GM23338 (cell line): ENCODE measurements around the gene TNFRSF12A. TPM values are rescaled to one million over a fixed set of nuclear protein-coding genes. Genes with fewer than 3 reads are reported as not detected.
A peak's percentile ranks its signal among the peaks of the same experiment; 100 is the strongest.

ENCODE experiments used
- ATAC-seq: fragments of 200-7000 bp; cut with Tn5 transposase; 3 replicates; pipeline ENCODE4 v1.9.1; 2020
- DNase-seq: peaks from one replicate; pipeline ENCODE4 v3.0.0-alpha.2; 2015; ENCODE audit warnings: low spot score
- H2AFZ ChIP-seq: fragments of 200-600 bp; sonication (generic); 2 replicates; pipeline ENCODE4 v1.8.0; 2016; ENCODE audit warnings: antibody characterized with exemption, mild to moderate bottlenecking, moderate library complexity
- H3F3A ChIP-seq: fragments of 200-600 bp; sonication (generic); replicated peaks from 2 replicates; pipeline ENCODE4 v1.8.0; 2017; ENCODE audit warnings: antibody characterized with exemption, mixed run types, low read depth
- H3K27ac ChIP-seq: fragments of 200-600 bp; sonication (generic); 2 replicates; pipeline ENCODE4 v1.6.1; 2016; ENCODE audit warnings: low read depth
- H3K27me3 ChIP-seq: fragments of 200-600 bp; sonication (generic); 2 replicates; pipeline ENCODE4 v1.8.0; 2016; ENCODE audit warnings: mild to moderate bottlenecking, mixed run types, moderate library complexity; ENCODE audit not compliant: insufficient read depth
- H3K36me3 ChIP-seq: fragments of 200-600 bp; sonication (generic); 2 replicates; pipeline ENCODE4 v1.8.0; 2016; ENCODE audit warnings: mild to moderate bottlenecking; ENCODE audit not compliant: insufficient read depth
- H3K4me1 ChIP-seq: fragments of 200-600 bp; sonication (generic); 2 replicates; pipeline ENCODE4 v1.8.0; 2016; ENCODE audit warnings: mild to moderate bottlenecking, moderate library complexity; ENCODE audit not compliant: insufficient read depth
- H3K4me2 ChIP-seq: fragments of 200-600 bp; sonication (generic); 2 replicates; pipeline ENCODE4 v1.7.1; 2017; ENCODE audit warnings: mixed run types
- H3K4me3 ChIP-seq: fragments of 200-600 bp; sonication (generic); 2 replicates; pipeline ENCODE4 v1.6.1; 2016; ENCODE audit warnings: mixed run types
- H3K79me2 ChIP-seq: fragments of 200-600 bp; sonication (generic); replicated peaks from 2 replicates; pipeline ENCODE4 v1.8.0; 2017; ENCODE audit warnings: mild to moderate bottlenecking; ENCODE audit not compliant: insufficient read depth
- H3K9me2 ChIP-seq: fragments of 200-600 bp; sonication (generic); 2 replicates; pipeline ENCODE4 v1.8.0; 2017; ENCODE audit not compliant: insufficient read depth
- H4K20me1 ChIP-seq: fragments of 200-600 bp; sonication (generic); replicated peaks from 2 replicates; pipeline ENCODE4 v1.8.0; 2017; ENCODE audit warnings: mild to moderate bottlenecking; ENCODE audit not compliant: insufficient read depth
- H3K27ac Mint-ChIP-seq: 2 replicates; pipeline ENCODE4 v1.8.0; 2020; ENCODE audit warnings: inconsistent platforms, mild to moderate bottlenecking, moderate library complexity, mixed read lengths
- H3K27me3 Mint-ChIP-seq: 3 replicates; pipeline ENCODE4 v1.8.0; 2022; ENCODE audit warnings: low read depth, mild to moderate bottlenecking, moderate library complexity, mixed read lengths, inconsistent platforms; ENCODE audit not compliant: insufficient read depth, poor library complexity
- H3K36me3 Mint-ChIP-seq: 3 replicates; pipeline ENCODE4 v1.8.0; 2021; ENCODE audit warnings: low read depth, mild to moderate bottlenecking, inconsistent platforms, moderate library complexity, mixed read lengths
- H3K4me1 Mint-ChIP-seq: 3 replicates; pipeline ENCODE4 v1.8.0; 2020; ENCODE audit warnings: mild to moderate bottlenecking, inconsistent platforms, mixed read lengths
- H3K4me3 Mint-ChIP-seq: 3 replicates; pipeline ENCODE4 v1.8.0; 2021; ENCODE audit warnings: moderate library complexity, mild to moderate bottlenecking, inconsistent platforms, mixed read lengths
- H3K9me3 Mint-ChIP-seq: 3 replicates; pipeline ENCODE4 v1.8.0; 2020; ENCODE audit warnings: moderate library complexity, mild to moderate bottlenecking, inconsistent platforms, mixed read lengths
- CTCF ChIP-seq, 2 experiments: fragments of 200-600 bp in 1 of 2; sonication (generic) in 1 of 2; conservative IDR thresholded peaks; 2 replicates each; pipeline versions ENCODE4 v1.5.1 to v1.6.1; 2016 to 2017; ENCODE audit warnings: antibody characterized with exemption in 2 of 2, low read depth in 2 of 2, mild to moderate bottlenecking in 2 of 2, moderate library complexity in 1 of 2
- ETS1 ChIP-seq: IDR thresholded peaks from 2 replicates; pipeline ENCODE4 v1.6.1; 2016; ENCODE audit warnings: antibody characterized with exemption
- EZH2 ChIP-seq: fragments of 200-600 bp; sonication (generic); IDR thresholded peaks from one replicate; pipeline ENCODE4 v1.8.0; 2017; ENCODE audit warnings: antibody characterized with exemption, mild to moderate bottlenecking, low read depth; ENCODE audit not compliant: unreplicated experiment
- JUNB ChIP-seq: IDR thresholded peaks from one replicate; pipeline ENCODE4 v1.6.1; 2016; ENCODE audit warnings: antibody characterized with exemption; ENCODE audit not compliant: unreplicated experiment
- NANOG ChIP-seq: IDR thresholded peaks from 2 replicates; pipeline ENCODE4 v1.6.1; 2016; ENCODE audit warnings: antibody characterized with exemption, borderline replicate concordance
- REST ChIP-seq: IDR thresholded peaks from one replicate; pipeline ENCODE4 v1.6.1; 2018; ENCODE audit warnings: antibody characterized with exemption; ENCODE audit not compliant: unreplicated experiment
- ZNF114 ChIP-seq: fragments of 250-450 bp; sonication (Bioruptor Pico); IDR thresholded peaks from 2 replicates; pipeline ENCODE4 v1.5.0; 2020; ENCODE audit warnings: mild to moderate bottlenecking, moderate library complexity
- polyA plus RNA-seq: library from polyadenylated mRNA; unstranded; fragments of >200 nt; fragmentation: Nextera tagmentation; extraction: Ambion mirVana; gene quantifications from 2 replicates; pipeline ENCODE4 v1.2.1, GENCODE V29; 2016
- total RNA-seq: library from RNA; depleted of rRNA; stranded (reverse); fragments of >200 nt; shearing (Covaris generic); gene quantifications from 2 replicates; pipeline ENCODE4 v1.2.3, GENCODE V29; 2014

The TNFRSF12A gene
- total and polyA plus RNA-seq, 2 experiments from 2014 or later = 78.0 to 152 TPM

- peaks cover 23% of the 10 kb centered on the region for H3K79me2 ChIP-seq
- H3K27me3 ChIP-seq = peaks cover 11% of the 10 kb centered on the region
- H3K4me2 ChIP-seq = peak within 1 kb of the TSS; percentile 88
- Mint-ChIP-seq H3K9me3 (peaks cover 7% of the 10 kb centered on the region; the same call in 2 of the 3 replicates), H3K4me3 (peak within 1 kb of the TSS; percentile 75), H3K27ac (peak within 1 kb of the TSS; percentile 62; the same call in 1 of the 2 replicates), H3K36me3 (peaks cover 34% of the 10 kb centered on the region), H3K27me3 (peaks cover 48% of the 10 kb centered on the region), H3K4me1 (peaks cover 65% of the 10 kb centered on the region)
- H3K9me2 ChIP-seq = no peaks in the 10 kb centered on the region
- peak; percentile 10 for ATAC-seq
- peak within 1 kb of the TSS; percentile 68 for H3K4me3 ChIP-seq
- peaks cover 73% of the 10 kb centered on the region for H3K4me1 ChIP-seq
- H2AFZ ChIP-seq = 0 out of 2 replicates have a peak within 1 kb of the TSS, but pooled peaks have one; percentile 47
- TF ChIP-seq ETS1 (no peak), JUNB (no peak), EZH2 (no peak), ZNF114 (CRISPR knock-in tag) (no peak), NANOG (no peak)
- peaks cover 25% of the 10 kb centered on the region for H4K20me1 ChIP-seq
- H3K27ac ChIP-seq = no peak within 1 kb of the TSS
- peaks cover 55% of the 10 kb centered on the region for H3F3A ChIP-seq
- H3K36me3 ChIP-seq = no peaks in the 10 kb centered on the region
- DNase-seq = peak; percentile 75
Measured at GRCh38 chr16:3012828-3013420, 7.2 kb upstream of the TNFRSF12A start, which contains the start of gene CLDN9. Gene CLDN9 (plus strand): TSS chr16:3012923. CDS start chr16:3013363, 440 bp downstream.

- no peak overlapping the region for H2AFZ ChIP-seq
- H3K9me3 Mint-ChIP-seq = peaks cover 7% of the 10 kb centered on the region; the same call in 2 of the 3 replicates
- H4K20me1 ChIP-seq = peaks cover 25% of the 10 kb centered on the region
- H3K79me2 ChIP-seq = peaks cover 24% of the 10 kb centered on the region
- peak overlapping the region; percentile 88 for H3K4me2 ChIP-seq
- peaks cover 55% of the 10 kb centered on the region for H3F3A ChIP-seq
- H3K27me3 ChIP-seq = peaks cover 11% of the 10 kb centered on the region
- no peaks in the 10 kb centered on the region for H3K36me3 ChIP-seq
- H3K9me2 ChIP-seq = no peaks in the 10 kb centered on the region
- no peak overlapping the region for H3K27ac Mint-ChIP-seq
- peaks cover 34% of the 10 kb centered on the region for H3K36me3 Mint-ChIP-seq
- peaks cover 54% of the 10 kb centered on the region for H3K27me3 Mint-ChIP-seq
- H3K4me1 Mint-ChIP-seq = peaks cover 61% of the 10 kb centered on the region
- H3K27ac ChIP-seq = no peak overlapping the region
- peaks cover 74% of the 10 kb centered on the region for H3K4me1 ChIP-seq
- ATAC-seq = peak; percentile 10
- peak overlapping the region; percentile 68; the same call in 1 of the 2 replicates for H3K4me3 ChIP-seq
- TF ChIP-seq CTCF (conservative IDR thresholded peaks at IDR 0.05; ENCODE audit: low read depth in 2 of 2) (peak; percentile 35 to 46), REST (no peak)
- DNase-seq = peak; percentile 65
- H3K4me3 Mint-ChIP-seq = peak overlapping the region; percentile 75
Measured at GRCh38 chr16:3013491-3013951, 6.6 kb upstream of the TNFRSF12A start.
